ENCODE measurements around the gene IRX2.

Gene IRX2

DNA sequence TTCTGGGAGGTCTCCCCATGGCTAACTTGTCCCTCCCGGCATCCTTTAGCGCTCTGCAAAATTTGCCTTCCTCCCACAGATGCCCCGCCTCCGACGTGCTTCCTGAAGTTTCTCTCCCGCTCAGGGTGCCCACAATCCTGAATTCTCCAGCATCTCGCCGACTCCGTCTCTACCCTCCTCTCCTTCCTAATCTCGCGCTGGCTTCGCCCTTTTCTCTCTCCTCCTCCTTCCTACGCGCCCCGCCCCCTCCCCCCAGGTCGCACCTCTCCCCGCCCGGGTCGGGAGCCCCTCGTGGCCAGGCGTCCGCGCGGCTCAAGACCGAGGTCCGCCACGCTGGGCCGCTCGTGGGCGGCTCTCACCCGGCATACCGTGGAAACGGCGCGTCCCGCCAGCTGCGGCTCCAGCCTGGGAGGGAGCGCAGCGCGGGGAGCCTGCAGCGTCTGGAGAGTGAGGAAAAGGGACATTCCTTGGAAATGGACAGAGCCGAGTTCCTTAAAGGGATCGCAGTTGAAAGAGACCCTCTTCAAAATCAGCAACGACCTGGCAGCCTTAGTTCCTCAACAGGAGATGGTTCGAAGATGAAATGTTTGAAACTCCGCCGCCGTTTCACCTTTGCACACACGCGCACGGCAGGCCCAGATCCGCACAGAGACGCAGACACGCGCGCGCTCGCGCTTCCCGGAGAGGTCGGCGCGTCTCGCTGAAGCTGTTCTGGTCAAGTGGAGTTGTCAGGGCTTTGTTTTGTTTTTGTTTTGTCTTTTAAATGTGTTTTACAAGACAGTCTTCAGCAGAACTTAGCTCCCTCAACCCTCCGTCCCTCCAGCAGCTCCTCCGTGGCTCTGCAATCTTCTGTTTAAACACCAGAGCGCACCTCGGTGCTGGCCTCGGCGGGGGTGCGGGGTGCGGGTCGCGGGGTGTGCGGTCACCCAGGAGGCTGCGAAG lies 5.0 kb upstream of the IRX2 start:
- no peak for DNase-seq (ENCODE audit: low read depth, low spot score)

DNA sequence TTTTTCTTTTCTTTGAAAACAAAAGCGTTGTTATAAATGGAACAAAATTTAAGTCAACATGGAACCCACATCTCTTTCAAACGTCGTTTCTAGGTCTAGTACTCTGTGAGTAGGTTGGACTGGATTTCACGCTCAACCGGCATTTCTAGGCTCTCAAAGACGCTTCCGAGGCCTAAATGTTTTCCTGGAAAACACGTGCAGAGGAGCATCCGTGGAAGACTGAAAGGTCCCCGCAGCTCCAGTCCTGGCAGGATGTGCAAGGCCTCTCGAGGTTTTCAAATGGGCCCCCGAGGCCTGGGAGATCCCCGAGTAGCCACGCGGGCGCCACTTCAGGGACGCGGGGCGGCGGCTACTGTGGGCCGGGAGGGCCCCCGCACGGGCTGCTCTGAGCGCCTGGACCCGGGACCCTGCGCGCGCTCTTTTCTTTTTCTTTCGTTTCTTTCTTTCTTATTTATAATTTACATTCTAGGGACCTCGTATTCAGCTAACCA lies 4.2 kb upstream of the IRX2 start:
- no peak for DNase-seq (ENCODE audit: low read depth, low spot score)

DNA sequence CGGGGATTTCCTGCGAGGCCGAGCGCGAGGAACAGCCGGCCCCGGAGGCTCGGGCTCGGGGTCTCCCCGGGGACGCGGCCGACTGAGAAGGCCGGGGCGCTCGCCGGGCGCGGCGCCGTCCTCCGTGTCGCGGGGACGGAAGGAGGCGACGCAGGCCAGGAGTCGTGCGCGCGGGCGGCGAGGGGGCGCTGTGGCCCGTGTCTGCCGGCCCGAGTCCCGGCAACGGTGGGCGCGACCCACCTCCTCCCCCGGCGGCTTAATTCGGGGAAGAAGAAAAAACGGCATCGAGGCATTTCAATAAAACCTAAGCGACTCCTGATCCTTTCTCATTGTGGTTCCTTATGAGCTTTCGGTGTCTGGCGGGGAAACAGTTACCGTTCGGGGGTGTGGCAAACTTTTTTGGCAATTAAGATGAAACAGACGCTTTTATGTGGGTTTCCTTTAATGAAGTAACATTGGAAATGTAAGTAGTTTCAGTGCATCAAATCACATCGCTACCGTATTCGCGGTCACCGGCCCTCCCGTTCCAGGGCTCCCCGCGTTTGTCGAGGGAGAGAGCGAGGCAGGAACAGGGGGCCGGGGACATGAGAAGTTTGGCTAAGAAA lies 3.7 kb upstream of the IRX2 start:
- no peak for DNase-seq (ENCODE audit: low read depth, low spot score)

DNA sequence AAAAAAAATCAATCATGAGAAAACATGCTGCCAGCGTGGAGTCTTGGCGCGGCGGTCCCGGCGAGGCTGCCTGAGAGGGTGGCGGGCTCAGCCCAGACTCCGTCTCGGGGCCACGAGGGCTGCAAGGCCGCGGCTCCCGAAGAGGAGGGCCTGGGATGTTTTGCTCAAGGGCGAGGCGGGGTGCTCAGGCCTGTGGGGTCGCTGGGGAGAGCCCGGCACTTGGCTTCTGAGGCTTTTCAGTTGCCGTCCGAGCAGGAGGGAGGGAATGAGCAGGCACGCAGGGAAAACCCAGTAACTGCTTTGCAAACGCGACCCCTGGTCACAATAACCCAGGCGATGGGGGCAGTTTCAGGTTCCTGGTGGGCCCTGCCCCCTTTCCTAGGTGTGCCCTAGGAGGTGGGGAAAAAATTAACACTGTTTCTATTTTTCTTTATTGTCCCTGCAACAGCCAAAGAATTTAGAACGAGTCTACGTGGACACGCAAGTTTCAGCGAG lies 3.2 kb upstream of the IRX2 start:
- DNase-seq (ENCODE audit: low read depth, low spot score): no peak

DNA sequence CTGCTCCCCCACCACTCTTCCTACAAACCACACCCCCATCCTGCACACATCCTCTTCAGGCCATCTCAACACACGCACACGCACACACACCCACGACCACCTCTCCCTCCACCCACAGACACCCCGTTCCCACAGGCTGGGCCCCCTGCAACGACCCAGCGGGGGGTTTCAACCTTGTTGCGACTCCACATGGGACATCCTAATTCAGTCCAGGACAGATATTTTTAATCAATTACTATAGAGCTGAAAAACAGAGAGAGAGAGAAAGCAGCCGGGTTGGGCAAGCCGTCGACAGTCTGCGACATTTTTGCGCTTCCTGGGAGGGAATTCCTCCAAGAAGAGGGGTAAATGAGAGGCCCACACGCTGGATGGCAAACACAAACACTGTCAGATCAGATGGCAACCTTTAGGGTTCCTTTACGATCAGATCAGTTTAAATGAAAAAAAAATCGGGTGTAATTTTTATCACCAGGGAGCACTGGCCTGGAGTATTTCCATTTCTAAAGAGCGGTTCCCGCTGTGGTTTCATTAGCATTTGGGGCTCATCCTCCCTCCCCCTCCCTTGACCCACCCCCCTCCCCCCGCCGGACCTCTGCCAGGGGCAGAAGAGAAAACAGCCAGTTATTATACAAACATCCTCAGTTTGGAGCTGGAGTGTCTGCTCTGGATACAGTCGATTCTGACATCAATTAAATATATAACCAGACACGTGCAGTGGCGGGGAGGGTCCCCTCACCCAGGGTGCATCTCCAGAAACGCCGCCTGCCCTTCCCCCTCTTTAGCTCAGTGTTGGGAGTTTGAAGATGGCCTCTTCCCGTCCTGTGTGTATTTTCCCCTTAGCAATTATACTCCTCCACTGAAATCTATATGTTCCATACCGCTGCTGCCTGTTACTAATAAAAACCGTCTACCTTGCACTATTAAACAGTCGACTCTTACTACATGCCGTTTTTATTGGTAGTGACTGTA lies 2.3 kb upstream of the IRX2 start:
- DNase-seq (ENCODE audit: low read depth, low spot score): no peak

DNA sequence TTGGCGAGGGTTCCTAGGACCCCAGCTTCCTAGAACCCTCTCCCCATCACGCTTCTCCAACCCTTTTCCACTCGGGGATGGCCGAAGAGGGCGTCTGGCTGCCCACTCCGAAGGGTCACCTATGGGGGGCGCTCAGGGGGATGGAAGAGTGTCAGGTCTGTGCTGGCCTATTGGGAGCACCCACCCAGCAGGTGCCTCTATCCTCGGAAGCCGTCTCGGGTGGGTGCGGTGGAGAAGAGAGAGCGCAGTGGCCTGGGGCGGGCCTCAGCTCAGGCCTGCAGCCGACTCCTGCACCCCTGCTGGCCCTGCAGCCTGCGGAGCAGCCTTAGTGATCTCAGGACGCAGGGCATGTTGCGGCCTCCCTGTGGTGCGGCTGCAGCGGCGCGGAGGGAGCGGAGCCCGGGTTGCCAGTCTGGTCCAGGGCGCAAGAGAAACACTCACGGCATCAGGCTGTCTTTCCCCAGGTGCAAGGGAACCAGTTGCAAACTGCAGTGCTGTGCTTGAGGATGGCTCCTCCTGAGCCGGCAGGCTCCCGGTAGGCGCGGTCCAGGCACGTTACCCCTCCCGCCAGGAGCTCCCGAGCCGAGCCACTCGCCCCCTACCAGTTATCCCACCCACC lies 1.5 kb upstream of the IRX2 start:
- no peak for DNase-seq (ENCODE audit: low read depth, low spot score)

DNA sequence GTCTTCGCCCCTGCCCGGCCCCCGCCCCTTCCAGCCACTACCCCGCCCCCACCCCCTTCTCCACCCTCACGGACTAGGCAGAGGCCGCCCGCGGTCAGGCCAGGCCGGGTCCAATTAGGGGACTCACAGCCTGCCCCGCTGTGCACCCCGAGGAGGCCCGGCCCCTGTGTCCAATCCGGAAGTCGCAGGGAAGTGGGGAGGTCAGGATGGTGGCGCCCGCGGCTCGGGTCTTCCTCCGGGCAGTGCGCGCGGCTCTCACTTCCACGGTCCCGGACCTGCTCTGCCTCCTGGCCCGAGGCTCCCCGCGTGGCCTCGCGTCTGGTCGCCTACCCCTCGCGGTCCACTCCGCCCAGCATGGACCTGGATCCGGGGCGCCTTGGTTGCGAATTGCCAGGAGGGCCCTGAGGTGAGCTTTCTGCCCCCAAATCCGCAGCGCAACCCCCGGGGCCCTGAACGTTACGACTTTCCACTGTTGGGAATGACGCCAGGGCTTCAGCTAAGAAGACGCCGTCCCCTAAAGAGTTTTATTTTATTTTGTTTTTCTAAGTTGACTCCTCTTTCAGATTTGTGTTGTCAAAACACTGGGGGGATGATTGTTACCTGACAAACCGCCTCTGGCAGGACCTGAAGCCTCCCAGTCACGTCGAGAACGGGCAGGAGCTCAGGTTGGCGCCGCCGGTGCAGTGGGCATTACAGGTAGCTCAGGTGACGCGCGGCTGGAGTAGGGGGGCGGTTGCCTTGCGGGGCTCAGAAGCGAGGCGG lies 763 bp upstream of the IRX2 start:
- DNase-seq (ENCODE audit: low read depth, low spot score): no peak

DNA sequence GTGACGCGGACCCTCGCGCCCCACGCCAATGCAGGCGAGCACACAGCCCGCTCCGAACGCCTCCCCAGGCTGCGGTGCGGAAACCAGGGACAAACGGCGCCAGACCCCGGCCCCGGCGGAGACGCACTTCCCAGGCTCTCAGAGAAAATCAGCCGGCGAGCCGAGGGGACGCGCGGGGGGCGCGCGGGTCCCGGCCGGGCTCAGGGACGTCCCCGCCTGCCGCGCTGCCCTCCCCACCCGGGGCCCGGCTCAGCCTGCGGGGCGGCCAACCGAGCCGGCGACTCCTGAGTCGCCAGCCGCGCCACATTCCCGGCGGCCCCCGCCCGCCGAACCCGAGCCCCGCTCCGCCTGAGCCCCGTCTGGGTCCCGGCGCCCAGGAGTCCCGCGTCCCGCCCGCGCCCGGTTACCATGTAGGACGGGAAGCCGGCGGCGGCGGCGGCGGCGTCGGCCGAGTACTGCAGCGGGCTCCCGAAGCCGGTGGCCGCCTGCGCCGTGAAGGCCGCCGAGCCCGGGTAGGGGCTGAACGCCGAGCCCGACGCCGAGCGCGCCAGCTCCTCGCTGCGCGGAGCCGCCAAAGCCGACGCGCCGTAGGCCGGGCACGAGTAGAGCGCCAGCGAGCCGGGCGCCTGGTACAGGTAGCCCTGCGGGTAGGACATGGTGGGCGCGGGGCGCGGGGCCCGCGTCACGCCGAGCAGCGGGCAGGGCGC lies 566 bp downstream of the IRX2 start:
- DNase-seq (ENCODE audit: low read depth, low spot score): no peak

DNA sequence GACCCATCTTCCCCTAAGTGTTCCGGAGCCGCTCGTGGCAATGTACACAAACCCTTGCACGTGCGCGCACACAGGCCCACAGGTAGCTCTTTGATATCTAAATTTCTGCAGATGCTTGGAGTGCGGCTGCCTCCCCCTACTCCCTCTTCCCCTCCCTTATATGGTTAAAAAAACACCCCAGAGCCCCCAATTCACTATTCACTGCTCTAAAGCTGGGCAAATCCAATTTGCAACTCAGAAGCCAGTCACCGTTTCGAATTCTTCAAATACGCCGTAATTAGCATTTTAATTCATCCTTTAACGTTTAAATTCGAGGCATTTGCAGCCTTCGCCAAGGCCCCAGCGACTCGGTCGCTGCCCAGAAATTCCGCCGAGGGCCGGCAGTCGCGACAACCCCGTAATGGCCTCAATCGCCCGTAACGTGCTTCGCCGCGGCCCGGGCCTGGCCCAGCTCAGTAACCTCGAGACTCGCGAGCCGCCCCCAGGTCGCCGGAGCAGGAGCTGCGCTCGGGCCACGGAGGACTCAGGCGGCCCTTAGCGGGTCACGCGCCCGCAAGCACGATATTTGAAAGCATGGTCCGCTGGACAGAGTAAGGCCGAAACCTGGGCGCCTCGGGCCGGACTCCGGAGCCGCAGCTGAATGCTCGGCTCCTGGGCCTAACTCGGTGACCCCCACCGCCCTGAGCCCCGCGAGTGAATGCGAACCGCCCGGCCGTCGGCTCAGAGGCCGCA lies 1.3 kb downstream of the IRX2 start:
- DNase-seq (ENCODE audit: low read depth, low spot score): no peak

DNA sequence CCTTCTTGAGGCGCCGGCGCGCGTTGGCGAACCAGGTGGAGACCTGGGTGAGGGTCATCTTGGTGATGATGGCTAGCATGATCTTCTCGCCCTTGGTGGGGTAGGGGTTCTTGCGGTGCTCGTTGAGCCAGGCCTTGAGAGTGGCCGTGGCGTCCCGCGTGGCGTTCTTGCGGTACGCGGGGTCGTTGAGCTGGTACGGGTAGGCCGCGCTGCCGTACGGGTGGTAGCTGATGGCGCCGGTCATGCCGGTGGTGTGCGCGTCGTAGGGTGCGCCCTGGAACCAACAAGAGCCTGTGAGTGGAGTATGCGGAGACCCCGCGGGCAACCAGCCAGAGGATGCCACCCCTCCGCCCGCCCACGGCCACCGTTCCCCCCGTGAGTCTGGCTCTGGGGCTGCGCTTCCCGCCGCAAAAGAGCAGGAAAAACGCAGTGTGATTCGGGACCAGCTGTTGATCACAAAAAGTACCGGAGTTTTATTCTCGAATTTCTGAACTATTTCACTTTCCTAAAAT lies 1.9 kb downstream of the IRX2 start:
- no peak for DNase-seq (ENCODE audit: low read depth, low spot score)

DNA sequence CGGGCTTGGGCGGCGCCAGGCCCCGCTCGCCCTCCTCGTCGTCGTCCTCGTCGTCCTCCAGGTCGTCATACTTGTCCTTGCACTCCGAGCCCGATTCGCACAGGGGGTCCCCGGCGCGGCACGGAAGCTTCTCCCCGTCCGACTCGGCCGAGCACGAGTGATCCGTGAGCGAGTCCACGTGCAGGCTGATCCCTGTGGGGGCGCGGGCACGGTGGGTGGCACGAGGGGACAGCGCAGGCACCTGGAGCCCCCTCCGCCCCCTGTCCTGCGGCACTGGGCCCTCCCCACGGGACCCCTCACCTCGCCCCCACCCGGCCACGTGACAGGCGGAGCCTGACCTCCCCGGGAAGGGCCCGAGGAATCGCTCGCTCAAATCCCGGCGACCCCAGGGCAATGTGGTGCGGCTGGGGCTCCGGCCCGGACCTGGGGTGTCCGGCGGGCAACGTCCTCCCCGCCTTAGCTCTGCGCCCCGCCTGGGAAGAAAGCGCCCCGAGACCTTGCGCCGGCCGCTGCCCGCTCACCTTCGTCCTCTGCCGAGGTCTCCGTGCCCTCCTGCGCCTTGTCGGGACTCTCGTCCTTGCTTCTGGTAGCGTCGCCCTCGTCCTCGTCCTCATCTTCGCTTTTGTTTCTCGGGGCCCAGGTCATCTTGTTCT lies 2.5 kb downstream of the IRX2 start:
- DNase-seq (ENCODE audit: low read depth, low spot score): no peak

DNA sequence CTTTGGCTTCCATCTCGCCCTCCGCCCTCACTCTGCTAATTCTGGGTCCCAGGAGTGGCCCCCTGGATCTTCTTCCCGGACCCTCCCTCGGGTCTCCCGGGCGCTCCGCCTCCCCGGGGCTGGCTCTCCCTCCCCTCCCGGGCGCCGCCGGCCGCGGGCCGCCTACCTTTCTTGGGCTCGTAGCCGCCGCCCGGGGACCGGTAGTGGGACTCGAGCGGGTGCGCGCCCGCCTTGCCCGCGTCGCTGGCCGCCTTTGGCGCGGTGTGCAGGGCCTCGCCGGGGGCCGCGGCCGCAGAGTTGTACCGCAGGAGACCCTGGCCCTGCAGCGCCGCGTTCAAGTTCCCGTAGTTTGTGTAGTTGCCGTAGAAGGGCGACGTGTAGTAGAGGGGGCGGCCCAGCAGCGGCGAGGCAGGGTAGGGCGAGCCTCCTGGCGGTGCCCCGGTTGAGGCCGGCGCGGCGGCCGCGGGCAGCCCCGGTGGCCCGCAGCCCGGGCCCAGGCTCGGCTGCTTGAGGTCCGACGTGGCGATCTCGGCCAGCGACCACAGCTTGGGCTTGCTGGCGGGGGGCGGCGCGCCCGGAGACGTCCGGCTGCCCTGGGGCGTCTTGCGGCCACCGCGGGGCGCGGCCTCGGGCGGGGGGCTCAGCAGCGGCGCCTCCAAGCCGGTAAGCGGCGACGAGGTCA lies 3.2 kb downstream of the IRX2 start:
- DNase-seq (ENCODE audit: low read depth, low spot score): no peak

DNA sequence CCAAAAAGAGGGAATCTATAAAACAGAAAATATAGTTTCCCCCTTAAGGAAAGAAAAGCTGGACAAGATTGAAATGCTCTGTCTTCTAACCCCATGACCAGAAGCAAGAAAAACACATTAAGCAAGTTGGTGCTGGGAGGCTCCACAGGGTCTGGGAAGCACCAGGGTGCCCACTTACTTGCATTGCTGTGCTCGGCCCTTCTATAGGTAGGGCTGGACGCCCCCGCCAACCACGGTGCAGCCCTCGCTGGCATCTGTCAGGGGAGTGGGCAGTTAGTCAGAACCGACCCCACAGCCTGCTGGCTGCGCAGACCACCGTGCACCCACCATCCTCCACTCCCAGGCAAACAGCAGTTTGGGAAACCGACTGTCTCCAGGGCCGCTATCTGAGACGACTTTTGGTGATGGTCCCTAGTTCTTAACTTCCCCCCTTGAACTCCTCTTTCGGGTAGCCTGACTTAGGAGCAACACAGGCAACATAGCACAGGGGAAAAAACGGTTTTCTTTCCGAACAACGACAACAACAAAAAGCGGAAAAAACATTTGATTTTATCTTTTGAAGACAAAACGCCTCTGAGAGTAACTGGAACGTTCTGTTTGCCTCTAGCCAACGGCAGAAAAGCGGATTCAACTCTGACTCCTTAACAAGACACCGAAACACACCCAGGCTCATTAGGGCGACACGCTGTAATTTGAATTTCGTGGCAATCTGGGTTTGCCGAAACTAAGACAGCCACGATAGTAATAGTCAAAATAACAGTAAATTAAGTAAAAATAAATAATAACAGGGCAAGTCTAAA lies 3.9 kb downstream of the IRX2 start:
- DNase-seq (ENCODE audit: low read depth, low spot score): no peak

DNA sequence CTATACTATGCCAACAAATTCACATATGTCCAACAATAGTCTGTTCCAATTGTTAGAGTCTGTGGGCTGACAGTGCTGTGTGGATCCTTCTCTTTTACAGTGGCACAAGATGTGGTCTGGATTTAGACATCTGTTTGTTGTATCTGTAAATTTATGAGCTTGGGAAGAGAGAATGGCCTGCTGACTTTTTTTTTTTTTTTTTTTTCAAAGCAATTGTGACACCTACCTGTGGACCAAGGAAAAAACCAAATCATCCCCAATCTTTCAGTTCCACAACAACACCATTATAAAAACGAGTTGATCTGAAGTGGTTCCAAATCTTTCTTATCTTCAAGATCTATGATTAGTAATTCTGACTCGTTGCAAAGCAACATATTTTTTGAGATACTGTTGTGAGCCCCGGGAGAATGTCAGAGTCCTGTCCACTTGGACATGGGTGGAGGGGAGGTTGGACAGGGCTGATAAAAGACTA lies 4.9 kb downstream of the IRX2 start:
- DNase-seq (ENCODE audit: low read depth, low spot score): no peak

DNA sequence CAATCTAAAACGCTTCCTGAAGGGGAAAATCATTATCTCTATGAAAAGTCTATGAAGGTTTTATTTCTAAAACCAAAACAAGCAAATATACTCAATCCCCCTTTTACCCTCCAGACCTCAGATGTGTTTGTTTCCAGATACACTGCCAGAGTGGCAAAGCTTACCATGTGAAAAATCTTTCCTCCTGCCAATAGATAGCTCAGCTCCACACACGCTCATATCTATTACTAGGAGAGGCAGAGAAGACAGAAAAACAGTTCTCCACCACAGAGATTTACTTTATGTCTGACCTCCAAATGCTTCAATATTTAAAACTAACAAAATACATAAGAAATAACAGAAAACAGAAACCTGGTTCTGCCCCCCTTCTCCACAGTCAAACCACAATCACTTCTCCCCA lies 7.0 kb downstream of the IRX2 start:
- no peak for DNase-seq (ENCODE audit: low read depth, low spot score)

DNA sequence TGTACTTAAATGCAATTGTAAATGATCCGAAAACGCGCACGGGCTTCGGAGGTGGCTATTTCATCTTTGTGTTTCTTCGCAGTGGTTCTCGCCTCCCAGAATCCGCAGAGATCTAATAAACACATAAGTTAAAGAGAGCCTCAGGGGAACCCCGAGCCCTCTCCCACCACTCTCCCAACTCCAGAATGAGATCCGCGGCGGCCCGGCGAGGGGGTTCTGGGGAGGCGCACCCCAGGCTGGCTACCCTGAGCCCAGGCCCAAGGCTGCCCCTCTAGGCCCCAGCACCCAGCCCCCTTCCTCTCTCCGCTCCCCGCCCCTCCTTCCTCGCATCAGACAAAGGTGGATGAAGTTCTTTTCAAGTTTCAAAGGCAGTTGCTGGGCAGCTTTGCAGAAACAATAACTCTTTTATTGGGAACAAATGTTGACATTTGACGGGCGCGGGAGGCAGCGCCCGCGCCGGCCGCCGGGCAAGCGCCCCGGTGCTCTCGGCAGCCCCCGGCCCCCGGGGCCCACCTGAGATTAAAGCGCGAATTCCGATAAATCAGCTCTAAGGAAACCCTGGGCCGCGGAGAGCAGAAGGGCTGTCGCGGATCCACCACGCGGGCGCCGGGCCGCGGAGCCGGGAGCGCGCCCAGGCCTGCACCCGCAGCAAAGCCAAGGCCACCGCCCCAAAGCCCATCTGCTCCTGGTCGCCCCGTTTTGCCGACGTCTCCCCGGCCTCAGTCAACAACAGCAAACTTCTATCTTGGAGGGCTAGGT lies 8.4 kb downstream of the IRX2 start:
- DNase-seq (ENCODE audit: low read depth, low spot score): no peak

All from astrocyte of the hippocampus (primary cell).